ENCODE data around the gene ADH7. TPM values are rescaled to one million over a fixed set of nuclear protein-coding genes. Genes with fewer than 3 reads are reported as not detected.

ADH7 gene
- total and polyA plus RNA-seq, 2 of the 8 experiments (the other 6 are each of a cell fraction or from before 2014, with no cell fraction given), result not detected

DNA sequence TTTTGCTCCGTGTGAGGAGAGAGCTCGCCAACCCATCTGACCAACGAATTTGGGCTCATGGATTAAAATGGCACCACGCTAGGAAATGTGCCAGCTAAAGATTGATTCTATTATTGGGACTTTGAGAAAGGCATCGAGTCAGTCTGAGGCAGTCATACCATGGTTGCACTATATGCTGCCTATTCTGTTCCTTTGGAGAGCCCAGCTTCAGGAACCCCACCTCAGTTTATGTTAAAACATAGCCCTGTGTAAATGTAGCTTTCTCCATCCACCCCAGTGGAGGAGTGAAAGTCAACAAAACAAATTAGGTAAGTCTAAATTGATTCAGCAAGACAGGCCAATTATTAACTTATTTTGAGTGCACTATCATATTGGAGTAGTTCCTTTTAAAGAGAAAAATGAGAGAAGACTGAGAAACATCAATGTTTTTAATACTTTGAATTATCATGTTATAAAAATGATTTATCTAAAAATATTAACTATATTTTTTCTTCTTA lies 24.5 kb upstream of the ADH7 start (continued):
- TF ChIP-seq SAP30 (IDR thresholded peaks at IDR 0.05; ENCODE audit: insufficient read depth, insufficient replicate concordance, low read length) (no peak), HDAC2 (IDR thresholded peaks at IDR 0.05; ENCODE audit: borderline replicate concordance in 1 of 2, low read depth in 2 of 2, low read length in 2 of 2) (no peak)

Measured in H1 (cell line).